ENCODE measurements around the gene SORL1.
"Not testable (repeated sequence)": the region's sequence is repeated elsewhere in the genome, so short reads cannot be mapped to it uniquely, and the experiment has no call there.

Gene SORL1

GRCh38 chr11:121479698-121480238 is 27.7 kb downstream of the SORL1 start:
- DNase-seq: no peak

GRCh38 chr11:121481484-121482230 is 29.5 kb downstream of the SORL1 start:
- peak; percentile 82 for DNase-seq

- DNase-seq: peak; percentile 80
These were observed 30.4 kb downstream of the SORL1 start for GRCh38 chr11:121482231-121483129.

- DNase-seq: no peak
These were observed 31.8 kb downstream of the SORL1 start for GRCh38 chr11:121483805-121484480.

GRCh38 chr11:121485216-121485615 is 33.1 kb downstream of the SORL1 start:
- DNase-seq: no peak

- no peak for DNase-seq
These were observed 33.9 kb downstream of the SORL1 start for GRCh38 chr11:121486054-121486453.

- DNase-seq: no peak
These were observed 35.1 kb downstream of the SORL1 start for GRCh38 chr11:121487191-121487590.

- DNase-seq: no peak
These were observed 36.1 kb downstream of the SORL1 start for GRCh38 chr11:121488170-121488569.

GRCh38 chr11:121488641-121489040 is 36.5 kb downstream of the SORL1 start:
- no peak for DNase-seq

- no peak for DNase-seq
These were observed 37.7 kb downstream of the SORL1 start for GRCh38 chr11:121489823-121490222.

- DNase-seq: peak; percentile 19
These were observed 42.4 kb downstream of the SORL1 start for GRCh38 chr11:121494355-121495099.

GRCh38 chr11:121497176-121497998 is 45.3 kb downstream of the SORL1 start:
- DNase-seq: no peak

GRCh38 chr11:121499405-121499804 is 47.3 kb downstream of the SORL1 start:
- no peak for DNase-seq

GRCh38 chr11:121500275-121500674 is 48.2 kb downstream of the SORL1 start:
- no peak for DNase-seq

GRCh38 chr11:121500717-121501116 is 48.6 kb downstream of the SORL1 start:
- no peak for DNase-seq

GRCh38 chr11:121503051-121503450 is 50.9 kb downstream of the SORL1 start:
- no peak for DNase-seq

- not testable (repeated sequence) for DNase-seq
These were observed 54.1 kb downstream of the SORL1 start for GRCh38 chr11:121506237-121506636.

- no peak for DNase-seq
These were observed 56.3 kb downstream of the SORL1 start for GRCh38 chr11:121508449-121508848.

- no peak for DNase-seq
These were observed 58.3 kb downstream of the SORL1 start for GRCh38 chr11:121510438-121510837.

- no peak for DNase-seq
These were observed 60.7 kb downstream of the SORL1 start for GRCh38 chr11:121512468-121513465.

Data from activated CD4-positive, alpha-beta T cell treated with anti-CD3 and anti-CD28 coated beads, Interleukin-2, Interleukin-6, amounts not matched to agents 100 ng/mL and 50 ng/mL, durations not matched to agents 16 hours and 8 hours (primary cell).